Body of pancreas (tissue), 4 donors: ENCODE data around the gene PLEKHG1. TPM values are rescaled to one million over a fixed set of nuclear protein-coding genes. Genes with fewer than 3 reads are reported as not detected.

Experiments used
- ATAC-seq: fragments of 150-250 bp; one replicate; pipeline ENCODE4 v1.9.1; 2016
- DNase-seq, 4 donors: peaks; one replicate each; pipeline ENCODE4 v3.0.0-alpha.2; 2019
- H3K27ac ChIP-seq, 4 donors: fragments of 200-600 bp; sonication (generic); 1 replicate in 3 of 4; 2 replicates in 1 of 4; pipeline versions ENCODE4 v1.5.1 to v1.6.1; 2016 to 2019; ENCODE audit warnings: mild to moderate bottlenecking in 1 of 4, mixed read lengths in 1 of 4, moderate library complexity in 1 of 4
- H3K27me3 ChIP-seq, 2 donors: fragments of 200-600 bp; sonication (generic); one replicate each; pipeline ENCODE4 v1.6.0; 2016; ENCODE audit warnings: mild to moderate bottlenecking in 1 of 2
- H3K36me3 ChIP-seq, 2 donors: fragments of 200-600 bp; sonication (generic); replicated peaks in 1 of 2; 2 replicates each; pipeline ENCODE4 v1.5.1; 2016; ENCODE audit warnings: low read depth in 2 of 2; ENCODE audit not compliant: insufficient read depth in 1 of 2
- H3K4me1 ChIP-seq: fragments of 200-600 bp; sonication (generic); one replicate; pipeline ENCODE4 v1.6.0; 2016
- H3K4me3 ChIP-seq, 2 donors: fragments of 200-600 bp; sonication (generic); 1 replicate in 1 of 2; 2 replicates in 1 of 2; pipeline ENCODE4 v1.5.1; 2016 to 2019
- H3K9me3 ChIP-seq, 3 donors: fragments of 200-600 bp; sonication (generic); 1 replicate in 2 of 3; 2 replicates in 1 of 3; pipeline ENCODE4 v1.5.1; 2016
- POLR2A ChIP-seq, 3 donors: fragments of 450-650 bp; IDR thresholded peaks; one replicate each; pipeline ENCODE4 v1.6.1; 2016; ENCODE audit warnings: antibody characterized with exemption in 3 of 3, mild to moderate bottlenecking in 2 of 3
- WGBS, 2 donors: methylation state at CpG; one replicate each; pipeline ENCODE4 v1.1.5; 2017; 5-methylcytosine and 5-hydroxymethylcytosine counted together
- intact Hi-C: fragments of 100-400 bp; cut with DNase I; formaldehyde crosslinking; loops from one replicate; pipeline ENCODE4 v1.15.1; 2023
- total RNA-seq, 2 donors: library from RNA; depleted of rRNA; stranded (reverse); fragments of >200 nt; gene quantifications; one replicate each; pipeline ENCODE4 v1.1.0, GENCODE V29; 2016
- TF ChIP-seq, protein P1 (sequence below), 7 experiments: fragments of 450-650 bp in 4 of 7; fragments of 200-600 bp in 3 of 7; sonication (generic) in 3 of 7; IDR thresholded peaks; one replicate each; pipeline ENCODE4 v1.5.1; 2016 to 2019; ENCODE audit warnings: antibody characterized with exemption in 7 of 7

The PLEKHG1 gene
- total RNA-seq, 2 donors from 2014 or later, result 4.2 to 26.0 TPM

DNA sequence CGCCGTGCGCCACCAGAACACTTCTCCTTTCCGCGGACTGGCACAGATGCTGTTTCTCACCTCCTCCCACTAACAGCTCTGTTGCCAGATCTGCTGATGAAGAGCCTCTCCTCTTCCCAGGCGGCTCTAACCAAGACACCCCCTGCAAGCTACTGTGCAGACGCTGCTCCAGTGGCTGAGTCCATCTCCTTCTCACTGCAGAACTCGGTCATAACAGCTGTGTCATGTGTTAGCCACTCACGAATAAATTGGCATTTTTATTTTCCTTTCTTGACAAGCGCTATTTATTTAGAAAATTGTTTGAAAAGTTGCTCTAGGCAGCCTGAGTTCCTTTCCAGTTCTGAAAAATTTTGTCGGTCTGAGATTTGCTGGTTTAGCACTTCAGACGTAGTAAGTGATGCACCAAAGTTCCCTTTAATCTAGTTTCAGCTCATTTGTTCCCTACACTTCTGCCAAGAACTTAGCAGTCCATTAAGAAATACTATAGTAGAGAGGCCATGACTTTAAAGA, 12.8 kb upstream of the PLEKHG1 start:
- no peak overlapping the region for H3K27ac ChIP-seq
- 89 to 90% methylated on average over 12 of the region's 12 CpGs for WGBS, 2 donors
- ATAC-seq (no peak), DNase-seq (no peak)
- H3K27me3 ChIP-seq, result no peaks in the 10 kb centered on the region
- H3K4me1 ChIP-seq, result no peaks in the 10 kb centered on the region
- no peaks in the 10 kb centered on the region for H3K36me3 ChIP-seq
- intact Hi-C loops, result no loop called here
- H3K9me3 ChIP-seq, result no peaks in the 10 kb centered on the region
- TF ChIP-seq, protein P1, sequence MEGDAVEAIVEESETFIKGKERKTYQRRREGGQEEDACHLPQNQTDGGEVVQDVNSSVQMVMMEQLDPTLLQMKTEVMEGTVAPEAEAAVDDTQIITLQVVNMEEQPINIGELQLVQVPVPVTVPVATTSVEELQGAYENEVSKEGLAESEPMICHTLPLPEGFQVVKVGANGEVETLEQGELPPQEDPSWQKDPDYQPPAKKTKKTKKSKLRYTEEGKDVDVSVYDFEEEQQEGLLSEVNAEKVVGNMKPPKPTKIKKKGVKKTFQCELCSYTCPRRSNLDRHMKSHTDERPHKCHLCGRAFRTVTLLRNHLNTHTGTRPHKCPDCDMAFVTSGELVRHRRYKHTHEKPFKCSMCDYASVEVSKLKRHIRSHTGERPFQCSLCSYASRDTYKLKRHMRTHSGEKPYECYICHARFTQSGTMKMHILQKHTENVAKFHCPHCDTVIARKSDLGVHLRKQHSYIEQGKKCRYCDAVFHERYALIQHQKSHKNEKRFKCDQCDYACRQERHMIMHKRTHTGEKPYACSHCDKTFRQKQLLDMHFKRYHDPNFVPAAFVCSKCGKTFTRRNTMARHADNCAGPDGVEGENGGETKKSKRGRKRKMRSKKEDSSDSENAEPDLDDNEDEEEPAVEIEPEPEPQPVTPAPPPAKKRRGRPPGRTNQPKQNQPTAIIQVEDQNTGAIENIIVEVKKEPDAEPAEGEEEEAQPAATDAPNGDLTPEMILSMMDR (IDR thresholded peaks at IDR 0.05), result no peak
- no peak for TF ChIP-seq POLR2A (IDR thresholded peaks at IDR 0.05)
- no peak overlapping the region for H3K4me3 ChIP-seq

DNA sequence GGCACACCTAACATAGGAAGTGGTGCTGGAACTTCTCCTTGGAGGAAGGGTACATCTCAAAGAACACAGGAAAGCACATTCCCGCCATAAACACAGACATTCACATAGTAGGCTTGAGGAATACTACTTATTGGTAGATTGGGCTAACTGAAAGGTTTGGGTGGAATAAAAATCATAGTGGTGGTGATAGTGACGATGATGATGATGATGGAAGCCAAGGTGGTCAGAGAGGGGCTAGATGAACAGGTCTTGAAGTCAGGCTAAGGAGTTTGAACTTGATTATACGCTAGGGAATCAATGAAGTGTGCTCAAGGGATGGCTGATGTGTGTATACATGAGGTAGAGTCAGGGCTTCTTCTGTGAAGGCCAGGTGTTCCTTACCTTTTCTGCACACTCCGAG, 12.0 kb upstream of the PLEKHG1 start:
- H3K36me3 ChIP-seq, result no peaks in the 10 kb centered on the region
- ATAC-seq, result no peak
- intact Hi-C loops, result no loop called here
- no peaks in the 10 kb centered on the region for H3K27me3 ChIP-seq
- WGBS, 2 donors, result 47 to 61% methylated on average over 4 of the region's 4 CpGs
- no peak overlapping the region for H3K4me3 ChIP-seq
- no peaks in the 10 kb centered on the region for H3K9me3 ChIP-seq
- no peak for DNase-seq
- no peak for TF ChIP-seq POLR2A (IDR thresholded peaks at IDR 0.05)
- TF ChIP-seq, protein P1 (IDR thresholded peaks at IDR 0.05), result no peak
- H3K27ac ChIP-seq, result no peak overlapping the region
- no peaks in the 10 kb centered on the region for H3K4me1 ChIP-seq

- Histone ChIP-seq H3K27me3 (no peaks in the 10 kb centered on the region), H3K4me3 (no peak overlapping the region), H3K4me1 (no peaks in the 10 kb centered on the region), H3K9me3 (no peaks in the 10 kb centered on the region), H3K27ac (no peak overlapping the region), H3K36me3 (no peaks in the 10 kb centered on the region)
- ATAC-seq, result no peak
- 68 to 78% methylated on average over 9 of the region's 9 CpGs for WGBS, 2 donors
- TF ChIP-seq POLR2A (IDR thresholded peaks at IDR 0.05), result no peak
- TF ChIP-seq, protein P1 (IDR thresholded peaks at IDR 0.05), result no peak
- DNase-seq, result no peak
- intact Hi-C loops, result no loop called here
These were observed 10.7 kb upstream of the PLEKHG1 start for GRCh38 chr6:150588888-150589499.

- no peak overlapping the region for H3K27ac ChIP-seq
- TF ChIP-seq, protein P1 (IDR thresholded peaks at IDR 0.05), result no peak
- no peak for TF ChIP-seq POLR2A (IDR thresholded peaks at IDR 0.05)
- intact Hi-C loops, result no loop called here
- no peak overlapping the region for H3K4me3 ChIP-seq
- no peaks in the 10 kb centered on the region for H3K27me3 ChIP-seq
- ATAC-seq (no peak), DNase-seq (no peak)
- no peaks in the 10 kb centered on the region for H3K36me3 ChIP-seq
- H3K4me1 ChIP-seq, result no peaks in the 10 kb centered on the region
- H3K9me3 ChIP-seq, result no peaks in the 10 kb centered on the region
These were observed 9.8 kb upstream of the PLEKHG1 start for GRCh38 chr6:150589852-150590251.

DNA sequence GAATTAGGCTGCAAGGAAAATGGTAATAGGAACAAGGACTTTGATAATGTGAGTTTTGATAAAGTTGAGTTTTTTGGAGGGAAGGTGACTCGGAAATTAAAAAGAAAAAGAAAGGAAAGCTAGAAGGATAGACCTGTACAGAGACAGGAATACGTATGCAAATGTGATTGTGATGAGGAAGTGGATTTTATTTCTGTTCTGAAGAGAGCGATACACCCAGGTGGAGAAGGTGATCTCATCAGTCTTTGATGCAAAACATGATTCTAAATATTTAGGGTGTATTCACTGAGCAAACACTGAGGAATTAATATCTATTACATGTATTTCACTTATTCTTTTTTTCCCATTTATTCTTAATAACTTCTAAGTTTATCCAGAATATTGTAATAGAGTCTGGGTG, 9.2 kb upstream of the PLEKHG1 start:
- no peaks in the 10 kb centered on the region for H3K36me3 ChIP-seq
- intact Hi-C loops, result no loop called here
- H3K9me3 ChIP-seq, result no peaks in the 10 kb centered on the region
- no peaks in the 10 kb centered on the region for H3K27me3 ChIP-seq
- 68 to 74% methylated on average over 3 of the region's 3 CpGs for WGBS, 2 donors
- H3K27ac ChIP-seq, result no peak overlapping the region
- no peak overlapping the region for H3K4me3 ChIP-seq
- no peaks in the 10 kb centered on the region for H3K4me1 ChIP-seq
- ATAC-seq, result no peak
- TF ChIP-seq, protein P1 (IDR thresholded peaks at IDR 0.05), result no peak
- TF ChIP-seq POLR2A (IDR thresholded peaks at IDR 0.05), result no peak
- no peak for DNase-seq
